GM12878 (cell line): ENCODE data around the gene RTN4R. TPM values are rescaled to one million over a fixed set of nuclear protein-coding genes. Genes with fewer than 3 reads are reported as not detected.

Experiments
- ATAC-seq: fragments of 200-7000 bp; cut with Tn5 transposase; 3 replicates; pipeline ENCODE4 v1.9.1; 2020; ENCODE audit warnings: mild to moderate bottlenecking, moderate library complexity
- BruUV-seq: library from RNA; stranded (reverse); fragments of 400-500 nt; replicated peaks from 2 replicates; lab custom pipeline; 2021; lab: Mats Ljungman, UMichigan
- CTCF ChIA-PET: fragments of 300-600 bp; sonication (Branson Sonifier 250); formaldehyde crosslinking; extraction: SDS; loops from one replicate; lab custom pipeline; 2021; ENCODE audit warnings: inconsistent platforms; lab: Yijun Ruan, JAX
- POLR2A ChIA-PET: fragments of 350-600 bp; formaldehyde crosslinking; extraction: SDS; loops from one replicate; lab custom pipeline; 2021; ENCODE audit warnings: inconsistent platforms; lab: Charles Lee
- RAD21 ChIA-PET: fragments of 300-600 bp; sonication (Branson Sonifier 250); formaldehyde crosslinking; loops from one replicate; lab custom pipeline; 2023; ENCODE audit warnings: antibody characterized with exemption; ENCODE audit not compliant: unreplicated experiment; lab: Charles Lee
- SMC1A ChIA-PET: fragments of 300-600 bp; sonication (Branson Sonifier 250); formaldehyde crosslinking; loops from one replicate; lab custom pipeline; 2023; ENCODE audit not compliant: unreplicated experiment, uncharacterized antibody; lab: Charles Lee
- DNase-seq: peaks from one replicate; pipeline ENCODE4 v3.0.0-alpha.2; 2011; ENCODE audit warnings: low read depth, low spot score
- FAIRE-seq: peaks from 3 replicates; lab custom pipeline; 2011; peaks lifted over from hg19 to GRCh38; lab: Jason Lieb, UNC
- H2AFZ ChIP-seq: 2 replicates; pipeline ENCODE4 v1.6.0; 2011; ENCODE audit warnings: low read depth, low read length, control low read depth; ENCODE audit not compliant: control insufficient read depth
- H3K27ac ChIP-seq: 2 replicates; pipeline ENCODE4 v1.5.1; 2011; ENCODE audit warnings: control low read depth; ENCODE audit not compliant: control insufficient read depth, insufficient read depth
- H3K27me3 ChIP-seq, 2 experiments: replicated peaks in 1 of 2; 2 replicates each; pipeline versions ENCODE4 v1.6.0 to v1.6.1; 2011; ENCODE audit warnings: low read length in 1 of 2; ENCODE audit not compliant: control insufficient read depth in 2 of 2, insufficient read depth in 2 of 2
- H3K36me3 ChIP-seq, 2 experiments: 2 replicates each; pipeline ENCODE4 v1.5.1; 2011; ENCODE audit warnings: low read length in 1 of 2; ENCODE audit not compliant: control insufficient read depth in 2 of 2, insufficient read depth in 2 of 2
- H3K4me1 ChIP-seq: 2 replicates; pipeline ENCODE4 v1.6.1; 2011; ENCODE audit warnings: mild to moderate bottlenecking, low read length, moderate library complexity, mixed read lengths; ENCODE audit not compliant: control insufficient read depth, insufficient read depth
- H3K4me2 ChIP-seq: 2 replicates; pipeline ENCODE4 v1.6.0; 2011; ENCODE audit warnings: control low read depth; ENCODE audit not compliant: control insufficient read depth, insufficient read depth
- H3K4me3 ChIP-seq: fragments of 200-600 bp; sonication (generic); 2 replicates; pipeline ENCODE4 v1.5.1; 2016
- H3K79me2 ChIP-seq: 2 replicates; pipeline ENCODE4 v1.6.0; 2011; ENCODE audit warnings: low read length; ENCODE audit not compliant: control insufficient read depth, insufficient read depth
- H3K9ac ChIP-seq: 2 replicates; pipeline ENCODE4 v1.8.0; 2011; ENCODE audit warnings: low read length, control low read depth, mixed read lengths; ENCODE audit not compliant: control insufficient read depth, insufficient read depth
- H3K9me3 ChIP-seq: replicated peaks from 3 replicates; pipeline ENCODE4 v1.5.1; 2011; ENCODE audit warnings: mild to moderate bottlenecking, low read length; ENCODE audit not compliant: control insufficient read depth, insufficient read depth
- H4K20me1 ChIP-seq: 2 replicates; pipeline ENCODE4 v1.6.0; 2011; ENCODE audit not compliant: control insufficient read depth, insufficient read depth
- BHLHE40 ChIP-seq, 2 experiments: fragments of 450-650 bp in 1 of 2; IDR thresholded peaks; 2 replicates each; pipeline ENCODE4 v1.6.1; 2011 to 2017; ENCODE audit warnings: low read depth in 2 of 2, borderline replicate concordance in 1 of 2, improper control_type of control experiment in 1 of 2, low read length in 1 of 2, mild to moderate bottlenecking in 1 of 2
- BRCA1 ChIP-seq: IDR thresholded peaks from 2 replicates; pipeline ENCODE4 v1.6.1; 2011; ENCODE audit warnings: low read depth, low read length, improper control_type of control experiment
- EED ChIP-seq: sonication (generic); IDR thresholded peaks from 2 replicates; pipeline ENCODE4 v1.6.1; 2016; ENCODE audit warnings: antibody characterized with exemption, low read depth
- ETV6 ChIP-seq, 2 experiments: fragments of 450-650 bp in 1 of 2; IDR thresholded peaks in 1 of 2; conservative IDR thresholded peaks in 1 of 2; 2 replicates each; pipeline ENCODE4 v1.6.1; 2014; ENCODE audit warnings: antibody characterized with exemption in 1 of 2, borderline replicate concordance in 1 of 2, low read depth in 1 of 2, mild to moderate bottlenecking in 1 of 2, moderate library complexity in 1 of 2
- HCFC1 ChIP-seq: fragments of 150-350 bp; IDR thresholded peaks from 2 replicates; pipeline ENCODE4 v1.6.1; 2014; ENCODE audit warnings: low read length
- NBN ChIP-seq: fragments of 450-650 bp; IDR thresholded peaks from 2 replicates; pipeline ENCODE4 v1.6.1; 2016
- NR2F1 ChIP-seq: fragments of 450-650 bp; conservative IDR thresholded peaks from 2 replicates; pipeline ENCODE4 v1.6.1; 2017; ENCODE audit warnings: mild to moderate bottlenecking
- PML ChIP-seq: IDR thresholded peaks from 2 replicates; pipeline ENCODE4 v1.6.1; 2012; ENCODE audit warnings: low read length, inconsistent platforms
- RB1 ChIP-seq: fragments of 450-650 bp; formaldehyde crosslinking; IDR thresholded peaks from 2 replicates; pipeline ENCODE4 v1.6.1; 2017; ENCODE audit warnings: mild to moderate bottlenecking, borderline replicate concordance
- SREBF1 ChIP-seq: IDR thresholded peaks from 2 replicates; pipeline ENCODE4 v1.6.1; 2012; ENCODE audit warnings: mild to moderate bottlenecking, low read length
- SUPT20H ChIP-seq: IDR thresholded peaks from 2 replicates; pipeline ENCODE4 v1.6.1; 2011; ENCODE audit warnings: low read depth, mild to moderate bottlenecking, low read length, moderate library complexity, borderline replicate concordance; ENCODE audit not compliant: control insufficient read depth
- SUZ12 ChIP-seq: fragments of 200-600 bp; sonication (generic); IDR thresholded peaks from one replicate; pipeline ENCODE4 v1.6.1; 2018; ENCODE audit warnings: antibody characterized with exemption, mild to moderate bottlenecking; ENCODE audit not compliant: unreplicated experiment
- TAF1 ChIP-seq: IDR thresholded peaks from 2 replicates; pipeline ENCODE4 v1.6.1; 2011; ENCODE audit warnings: mild to moderate bottlenecking, low read depth, low read length, borderline replicate concordance
- TBL1XR1 ChIP-seq: IDR thresholded peaks from 2 replicates; pipeline ENCODE4 v1.6.1; 2012; ENCODE audit warnings: low read depth, low read length, improper control_type of control experiment
- ZNF384 ChIP-seq: IDR thresholded peaks from 2 replicates; pipeline ENCODE4 v1.6.1; 2012; ENCODE audit warnings: low read depth, mild to moderate bottlenecking, low read length, improper control_type of control experiment, borderline replicate concordance
- ZNF622 ChIP-seq: fragments of 450-650 bp; IDR thresholded peaks from 2 replicates; pipeline ENCODE4 v1.6.1; 2017; ENCODE audit warnings: mild to moderate bottlenecking, inconsistent platforms
- WGBS: methylation state at CpG from one replicate; pipeline ENCODE4 v1.1.6; 2016; ENCODE audit warnings: low lambda C conversion rate; ENCODE audit not compliant: insufficient replicate concordance, insufficient coverage; ENCODE audit errors: missing lambda C conversion rate; 5-methylcytosine and 5-hydroxymethylcytosine counted together
- in situ Hi-C: fragments of 300-500 bp; cut with MboI; formaldehyde crosslinking; loops from 9 replicates; pipeline ENCODE4 v1.14.3; 2018; ENCODE audit warnings: mixed read lengths
- intact Hi-C: fragments of 100-400 bp; cut with micrococcal nuclease; formaldehyde crosslinking; loops from one replicate; pipeline ENCODE4 v1.14.2; 2022; ENCODE audit not compliant: unreplicated experiment
- polyA plus RNA-seq, 11 experiments: library from polyadenylated mRNA; depleted of rRNA in 4 of 11; unstranded in 6 of 11; stranded (reverse) in 5 of 11; fragments of >200 nt; fragmentation: Nextera tagmentation in 4 of 11; fragmentation: Illumina TruSeq in 1 of 11; extraction: Ambion mirVana in 4 of 11; extraction: Trizol in 1 of 11; gene quantifications; 1 replicate in 1 of 11; 2 replicates in 10 of 11; pipeline versions ENCODE4 v1.2.1 to v1.2.3, GENCODE V29; 2011 to 2016; ENCODE audit warnings: inconsistent platforms in 2 of 11, missing spikeins in 2 of 11, low read depth in 1 of 11
- total RNA-seq, 4 experiments: library from RNA; depleted of rRNA in 3 of 4; stranded (reverse); fragments of >200 nt in 3 of 4; fragmentation: Illumina TruSeq in 1 of 4; extraction: Trizol in 1 of 4; gene quantifications; 2 replicates each; pipeline versions ENCODE4 v1.2.1 to v1.2.3, GENCODE V29; 2013 to 2021
- TF ChIP-seq, protein P1 (sequence below): IDR thresholded peaks from 2 replicates; pipeline ENCODE4 v1.6.1; 2012; ENCODE audit warnings: low read depth, low read length, improper control_type of control experiment
- TF ChIP-seq, protein P2 (sequence below): fragments of 450-650 bp; IDR thresholded peaks from 2 replicates; pipeline ENCODE4 v1.6.1; 2018; ENCODE audit warnings: mild to moderate bottlenecking, low read depth, moderate library complexity; ENCODE audit not compliant: partially characterized antibody

RTN4R gene
- total and polyA plus RNA-seq, 10 of the 15 experiments (the other 5 are each of a cell fraction or from before 2014, with no cell fraction given): 0.03 to 1.0 (median 0.60) TPM; not detected in 2

DNA sequence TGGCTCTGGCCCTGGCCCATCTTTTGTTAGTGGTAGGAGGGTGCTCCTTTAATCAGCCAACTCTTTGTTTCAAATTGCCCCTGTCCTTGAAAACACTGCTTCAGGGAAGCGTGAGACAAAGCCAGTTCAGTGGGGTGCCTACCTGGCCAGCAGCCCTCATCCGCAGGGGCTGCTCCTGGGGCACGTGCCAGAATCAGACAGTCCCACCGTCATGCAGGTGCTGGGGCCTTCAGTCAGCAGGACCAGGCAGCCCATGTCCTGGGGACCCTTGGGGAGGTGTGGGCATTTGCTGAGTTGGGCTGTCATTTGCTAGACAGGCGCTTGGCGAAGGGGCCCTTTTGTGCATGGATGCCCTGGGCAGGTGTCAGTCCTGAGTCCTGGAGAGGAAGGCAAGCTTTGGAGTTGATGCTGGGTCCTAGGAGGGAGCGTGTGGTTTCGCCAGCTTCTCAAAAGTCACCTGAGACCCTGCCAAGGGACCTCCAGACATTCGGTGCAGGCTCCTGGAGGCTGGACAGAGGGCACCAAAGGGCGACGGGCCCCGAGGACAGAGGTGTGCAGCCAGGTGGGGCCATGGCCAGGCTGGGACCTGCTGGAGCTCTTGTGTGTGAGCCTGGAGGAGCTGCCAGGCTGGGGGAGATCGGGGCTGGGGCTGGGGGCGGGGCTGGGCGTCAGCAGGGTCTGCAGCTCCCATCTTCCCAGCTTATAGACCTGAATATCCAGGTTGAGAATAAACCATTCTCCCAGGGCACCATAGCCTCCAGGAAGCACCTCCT lies 15.0 kb upstream of the RTN4R start:
- Histone ChIP-seq H2AFZ (no peak overlapping the region), H3K9me3 (no peaks in the 10 kb centered on the region), H3K27ac (no peak overlapping the region), H3K79me2 (no peaks in the 10 kb centered on the region), H3K4me2 (no peak overlapping the region), H3K36me3 (no peaks in the 10 kb centered on the region), H3K27me3 (no peaks in the 10 kb centered on the region), H4K20me1 (no peaks in the 10 kb centered on the region), H3K4me3 (no peak overlapping the region), H3K4me1 (no peaks in the 10 kb centered on the region), H3K9ac (no peak overlapping the region)
- POLR2A ChIA-PET: no interaction called here
- FAIRE-seq: no peak
- no peak for DNase-seq
- TF ChIP-seq ZNF622 (no peak), SUPT20H (no peak), NBN (no peak), EED (no peak), ETV6 (conservative IDR thresholded peaks at IDR 0.05 in 1 of 2, IDR thresholded peaks at IDR 0.05 in 1 of 2; ENCODE audit: borderline replicate concordance in 1 of 2, low read depth in 1 of 2) (no peak), PML (no peak), RB1 (no peak), SUZ12 (no peak), BRCA1 (no peak), SREBF1 (no peak), TBL1XR1 (no peak), NR2F1 (no peak), BHLHE40 (IDR thresholded peaks at IDR 0.05; ENCODE audit: borderline replicate concordance in 1 of 2, low read depth in 2 of 2, low read length in 1 of 2) (no peak), HCFC1 (no peak), TAF1 (no peak), ZNF384 (no peak)
- TF ChIP-seq, protein P1, sequence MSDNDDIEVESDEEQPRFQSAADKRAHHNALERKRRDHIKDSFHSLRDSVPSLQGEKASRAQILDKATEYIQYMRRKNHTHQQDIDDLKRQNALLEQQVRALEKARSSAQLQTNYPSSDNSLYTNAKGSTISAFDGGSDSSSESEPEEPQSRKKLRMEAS: no peak
- TF ChIP-seq, protein P2, sequence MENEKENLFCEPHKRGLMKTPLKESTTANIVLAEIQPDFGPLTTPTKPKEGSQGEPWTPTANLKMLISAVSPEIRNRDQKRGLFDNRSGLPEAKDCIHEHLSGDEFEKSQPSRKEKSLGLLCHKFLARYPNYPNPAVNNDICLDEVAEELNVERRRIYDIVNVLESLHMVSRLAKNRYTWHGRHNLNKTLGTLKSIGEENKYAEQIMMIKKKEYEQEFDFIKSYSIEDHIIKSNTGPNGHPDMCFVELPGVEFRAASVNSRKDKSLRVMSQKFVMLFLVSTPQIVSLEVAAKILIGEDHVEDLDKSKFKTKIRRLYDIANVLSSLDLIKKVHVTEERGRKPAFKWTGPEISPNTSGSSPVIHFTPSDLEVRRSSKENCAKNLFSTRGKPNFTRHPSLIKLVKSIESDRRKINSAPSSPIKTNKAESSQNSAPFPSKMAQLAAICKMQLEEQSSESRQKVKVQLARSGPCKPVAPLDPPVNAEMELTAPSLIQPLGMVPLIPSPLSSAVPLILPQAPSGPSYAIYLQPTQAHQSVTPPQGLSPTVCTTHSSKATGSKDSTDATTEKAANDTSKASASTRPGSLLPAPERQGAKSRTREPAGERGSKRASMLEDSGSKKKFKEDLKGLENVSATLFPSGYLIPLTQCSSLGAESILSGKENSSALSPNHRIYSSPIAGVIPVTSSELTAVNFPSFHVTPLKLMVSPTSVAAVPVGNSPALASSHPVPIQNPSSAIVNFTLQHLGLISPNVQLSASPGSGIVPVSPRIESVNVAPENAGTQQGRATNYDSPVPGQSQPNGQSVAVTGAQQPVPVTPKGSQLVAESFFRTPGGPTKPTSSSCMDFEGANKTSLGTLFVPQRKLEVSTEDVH: no peak
- BruUV-seq: no TSS peak
- no peak for ATAC-seq
- CTCF ChIA-PET: interaction anchor here (1.6 kb wide), 1 partner anchor 126 kb away, joined by 6 read pairs; no protein-coding TSS in a partner anchor
- RAD21 ChIA-PET: interaction anchor here (1.8 kb wide), 1 partner anchor 126 kb away, joined by 6 read pairs; no protein-coding TSS in a partner anchor
- intact Hi-C loops (no loop called here), in situ Hi-C loops (no loop called here)
- 13% methylated on average over 15 of the region's 15 CpGs for WGBS
- SMC1A ChIA-PET: no interaction called here
